DOHH2 (cell line): ENCODE measurements around the gene ULBP1.
A peak's percentile ranks its signal among the peaks of the same experiment; 100 is the strongest.
"Not testable (repeated sequence)": the region's sequence is repeated elsewhere in the genome, so short reads cannot be mapped to it uniquely, and the experiment has no call there.

Source experiments
- H3F3A ChIP-seq: fragments of 200-600 bp; sonication (generic), shearing (Covaris generic); 2 replicates; pipeline ENCODE4 v1.6.0; 2016; ENCODE audit warnings: antibody characterized with exemption, mild to moderate bottlenecking; ENCODE audit not compliant: control insufficient read depth, insufficient read depth
- H3K27ac ChIP-seq: fragments of 200-600 bp; sonication (generic); 2 replicates; pipeline ENCODE4 v1.5.1; 2014; ENCODE audit warnings: low read depth, mild to moderate bottlenecking, low read length, moderate library complexity
- H3K27me3 ChIP-seq: fragments of 200-600 bp; sonication (generic); 2 replicates; pipeline ENCODE4 v1.6.1; 2014; ENCODE audit warnings: mild to moderate bottlenecking, low read length, mixed read lengths; ENCODE audit not compliant: control insufficient read depth
- H3K36me3 ChIP-seq: fragments of 200-600 bp; sonication (generic); 2 replicates; pipeline ENCODE4 v1.6.1; 2014; ENCODE audit warnings: mild to moderate bottlenecking, low read length, moderate library complexity, mixed read lengths; ENCODE audit not compliant: control insufficient read depth
- H3K4me1 ChIP-seq: fragments of 200-600 bp; sonication (generic); 2 replicates; pipeline ENCODE4 v1.6.1; 2014; ENCODE audit warnings: mild to moderate bottlenecking, low read length, mixed read lengths; ENCODE audit not compliant: control insufficient read depth
- H3K4me2 ChIP-seq: fragments of 200-600 bp; sonication (generic); 2 replicates; pipeline ENCODE4 v1.6.0; 2014; ENCODE audit warnings: mild to moderate bottlenecking, low read length, moderate library complexity
- H3K4me3 ChIP-seq: fragments of 200-600 bp; sonication (generic); 2 replicates; pipeline ENCODE4 v1.5.1; 2014; ENCODE audit warnings: mild to moderate bottlenecking, low read length, mixed read lengths
- H3K79me2 ChIP-seq: fragments of 200-600 bp; sonication (generic); 2 replicates; pipeline ENCODE4 v1.6.1; 2014; ENCODE audit warnings: mild to moderate bottlenecking, low read length, mixed read lengths; ENCODE audit not compliant: control insufficient read depth
- H3K9me2 ChIP-seq: fragments of 200-600 bp; sonication (generic); replicated peaks from 2 replicates; pipeline ENCODE4 v1.6.1; 2014; ENCODE audit warnings: mild to moderate bottlenecking, low read length, mixed read lengths; ENCODE audit not compliant: control insufficient read depth
- H3K9me3 ChIP-seq: fragments of 200-600 bp; sonication (generic); 2 replicates; pipeline ENCODE4 v1.6.1; 2014; ENCODE audit warnings: antibody characterized with exemption, low read length, mixed read lengths; ENCODE audit not compliant: control insufficient read depth, insufficient read depth
- H4K20me1 ChIP-seq: fragments of 200-600 bp; sonication (generic); 2 replicates; pipeline ENCODE4 v1.6.0; 2014; ENCODE audit warnings: low read depth, mild to moderate bottlenecking, antibody characterized with exemption, low read length, moderate library complexity; ENCODE audit not compliant: control insufficient read depth, insufficient read depth
- EZH2phosphoT487 ChIP-seq: fragments of 200-600 bp; sonication (generic); IDR thresholded peaks from 2 replicates; pipeline ENCODE4 v1.6.1; 2017; ENCODE audit warnings: borderline replicate concordance, mild to moderate bottlenecking, antibody characterized with exemption, low read length, moderate library complexity, mixed read lengths
- TF ChIP-seq, protein P1 (sequence below): fragments of 200-600 bp; sonication (generic); IDR thresholded peaks from one replicate; pipeline ENCODE4 v1.5.1; 2014; ENCODE audit warnings: antibody characterized with exemption, mild to moderate bottlenecking, low read depth, low read length; ENCODE audit not compliant: poor library complexity, severe bottlenecking

The ULBP1 gene

DNA sequence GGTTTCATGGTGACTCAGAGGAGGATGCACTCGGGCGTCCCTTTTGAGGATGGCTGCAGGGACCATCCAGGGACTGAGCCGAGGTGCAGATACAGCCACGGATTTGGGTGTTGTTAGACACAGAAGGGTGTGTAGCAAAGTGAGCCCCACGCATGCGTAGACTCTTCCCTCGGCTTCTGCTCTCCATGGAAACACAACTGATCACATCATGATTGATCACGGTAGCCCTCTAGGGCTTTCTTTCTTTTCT is 606 bp upstream of the ULBP1 start:
- TF ChIP-seq, protein P1, sequence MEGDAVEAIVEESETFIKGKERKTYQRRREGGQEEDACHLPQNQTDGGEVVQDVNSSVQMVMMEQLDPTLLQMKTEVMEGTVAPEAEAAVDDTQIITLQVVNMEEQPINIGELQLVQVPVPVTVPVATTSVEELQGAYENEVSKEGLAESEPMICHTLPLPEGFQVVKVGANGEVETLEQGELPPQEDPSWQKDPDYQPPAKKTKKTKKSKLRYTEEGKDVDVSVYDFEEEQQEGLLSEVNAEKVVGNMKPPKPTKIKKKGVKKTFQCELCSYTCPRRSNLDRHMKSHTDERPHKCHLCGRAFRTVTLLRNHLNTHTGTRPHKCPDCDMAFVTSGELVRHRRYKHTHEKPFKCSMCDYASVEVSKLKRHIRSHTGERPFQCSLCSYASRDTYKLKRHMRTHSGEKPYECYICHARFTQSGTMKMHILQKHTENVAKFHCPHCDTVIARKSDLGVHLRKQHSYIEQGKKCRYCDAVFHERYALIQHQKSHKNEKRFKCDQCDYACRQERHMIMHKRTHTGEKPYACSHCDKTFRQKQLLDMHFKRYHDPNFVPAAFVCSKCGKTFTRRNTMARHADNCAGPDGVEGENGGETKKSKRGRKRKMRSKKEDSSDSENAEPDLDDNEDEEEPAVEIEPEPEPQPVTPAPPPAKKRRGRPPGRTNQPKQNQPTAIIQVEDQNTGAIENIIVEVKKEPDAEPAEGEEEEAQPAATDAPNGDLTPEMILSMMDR, result no peak
- TF ChIP-seq EZH2phosphoT487, result no peak
- peaks cover 7% of the 10 kb centered on the region for H3K27me3 ChIP-seq

DNA sequence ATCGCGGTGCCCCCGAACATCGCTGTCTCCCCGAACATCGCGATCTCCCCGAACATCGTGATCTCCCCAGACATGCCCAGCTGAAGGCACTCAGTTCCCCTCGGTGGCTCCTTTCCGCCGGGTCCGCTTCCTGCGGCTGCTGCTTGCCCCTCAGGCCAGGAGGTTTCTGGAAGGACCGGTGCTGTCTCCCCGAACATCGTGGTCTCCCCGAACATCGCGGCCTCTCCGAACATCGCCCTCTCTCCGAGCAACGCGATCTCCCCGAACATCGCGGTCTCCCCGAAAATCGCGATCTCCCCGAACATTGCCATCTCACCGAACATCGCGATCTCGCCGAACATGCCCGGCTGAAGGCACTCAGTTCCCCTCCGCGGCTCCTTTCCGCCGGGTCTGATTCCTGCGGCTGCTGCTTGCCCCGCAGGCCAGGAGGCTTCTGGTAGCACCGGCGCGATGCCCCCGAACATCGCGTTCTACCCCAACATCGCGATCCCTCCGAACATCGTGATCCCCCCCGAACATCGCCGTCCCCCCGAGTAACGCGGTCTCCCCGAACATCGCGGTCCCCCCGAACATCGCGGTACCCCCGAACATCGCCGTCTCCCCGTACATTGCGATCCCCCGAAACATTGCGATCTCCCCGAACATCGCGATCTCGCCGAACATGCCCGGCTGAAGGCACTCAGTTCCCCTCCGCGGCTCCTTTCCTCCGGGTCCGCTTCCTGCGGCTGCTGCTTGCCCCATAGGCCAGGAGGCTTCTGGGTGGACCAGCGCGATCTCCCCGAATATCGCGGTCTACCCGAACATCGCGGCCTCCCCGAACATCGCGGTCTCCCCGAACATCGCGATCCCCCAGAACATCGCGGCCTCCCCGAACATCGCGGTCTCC is 808 bp downstream of the ULBP1 start:
- peak overlapping the region; percentile 52; the same call in 1 of the 2 replicates for H3K4me2 ChIP-seq
- no peak overlapping the region for H3K27ac ChIP-seq
- peaks cover 5% of the 10 kb centered on the region; the same call in 1 of the 2 replicates for H3K9me3 ChIP-seq
- H3K79me2 ChIP-seq, result no peaks in the 10 kb centered on the region
- H3K4me1 ChIP-seq, result 0 out of 2 replicates have a peak, but pooled peaks cover 4% of the 10 kb centered on the region
- TF ChIP-seq EZH2phosphoT487, result no peak
- TF ChIP-seq, protein P1, result no peak
- H3K9me2 ChIP-seq, result no peaks in the 10 kb centered on the region
- no peaks in the 10 kb centered on the region for H3F3A ChIP-seq
- H4K20me1 ChIP-seq, result no peaks in the 10 kb centered on the region
- no peaks in the 10 kb centered on the region for H3K36me3 ChIP-seq
- H3K27me3 ChIP-seq, result peaks cover 1% of the 10 kb centered on the region
- H3K4me3 ChIP-seq, result peak overlapping the region; percentile 61

More for the DNA sequence above, 606 bp upstream of the ULBP1 start:
- Histone ChIP-seq H3K4me3 (peak overlapping the region; percentile 61), H4K20me1 (no peaks in the 10 kb centered on the region), H3F3A (no peaks in the 10 kb centered on the region), H3K4me1 (0 out of 2 replicates have a peak, but pooled peaks cover 4% of the 10 kb centered on the region), H3K9me2 (no peaks in the 10 kb centered on the region), H3K79me2 (no peaks in the 10 kb centered on the region), H3K36me3 (no peaks in the 10 kb centered on the region), H3K4me2 (peak overlapping the region; percentile 52), H3K9me3 (peaks cover 5% of the 10 kb centered on the region; the same call in 1 of the 2 replicates), H3K27ac (no peak overlapping the region)

DNA sequence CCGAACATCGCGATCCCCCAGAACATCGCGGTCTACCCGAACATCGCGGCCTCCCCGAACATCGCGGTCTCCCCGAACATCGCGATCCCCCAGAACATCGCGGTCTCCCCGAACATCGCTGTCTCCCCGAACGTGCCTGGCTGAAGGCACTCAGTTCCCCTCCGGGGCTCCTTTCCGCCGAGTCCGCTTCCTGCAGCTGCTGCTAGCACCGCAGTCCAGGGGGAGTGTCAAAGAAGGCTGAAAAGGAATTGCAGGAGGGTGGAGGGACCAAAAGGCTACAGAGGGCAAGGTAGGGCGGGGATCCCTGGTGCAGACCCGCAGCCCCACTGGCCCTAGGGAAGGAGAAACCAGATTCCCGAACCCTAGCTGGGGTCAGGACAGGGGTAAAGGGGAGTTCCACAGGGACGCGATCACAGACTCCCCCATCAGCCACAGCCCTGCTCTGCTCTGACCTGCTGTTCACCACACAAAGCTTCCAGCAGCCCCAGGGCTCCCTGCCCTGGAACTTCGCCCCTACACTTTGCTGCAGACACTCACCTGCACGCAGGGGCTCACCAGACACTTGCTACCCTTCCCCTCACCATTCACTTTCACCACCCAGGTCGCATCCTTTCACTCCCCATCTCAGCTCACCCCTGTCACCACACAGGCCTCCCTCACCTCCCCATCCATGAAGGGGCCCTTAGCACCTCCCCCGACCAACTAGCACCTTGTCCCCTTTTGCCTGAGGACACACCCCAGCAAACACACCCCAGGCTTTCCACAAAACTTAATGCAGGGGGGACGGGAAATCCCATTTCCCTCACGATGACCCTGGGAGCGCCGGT is 1.7 kb downstream of the ULBP1 start:
- Histone ChIP-seq H3K4me2 (no peak overlapping the region), H3K79me2 (no peaks in the 10 kb centered on the region), H3K4me1 (0 out of 2 replicates have a peak, but pooled peaks cover 4% of the 10 kb centered on the region), H3K27me3 (peaks cover 4% of the 10 kb centered on the region), H4K20me1 (no peaks in the 10 kb centered on the region), H3K9me3 (peaks cover 5% of the 10 kb centered on the region; the same call in 1 of the 2 replicates), H3K36me3 (no peaks in the 10 kb centered on the region), H3K4me3 (no peak overlapping the region), H3K27ac (no peak overlapping the region), H3K9me2 (no peaks in the 10 kb centered on the region), H3F3A (no peaks in the 10 kb centered on the region)
- TF ChIP-seq, protein P1, result no peak
- no peak for TF ChIP-seq EZH2phosphoT487

DNA sequence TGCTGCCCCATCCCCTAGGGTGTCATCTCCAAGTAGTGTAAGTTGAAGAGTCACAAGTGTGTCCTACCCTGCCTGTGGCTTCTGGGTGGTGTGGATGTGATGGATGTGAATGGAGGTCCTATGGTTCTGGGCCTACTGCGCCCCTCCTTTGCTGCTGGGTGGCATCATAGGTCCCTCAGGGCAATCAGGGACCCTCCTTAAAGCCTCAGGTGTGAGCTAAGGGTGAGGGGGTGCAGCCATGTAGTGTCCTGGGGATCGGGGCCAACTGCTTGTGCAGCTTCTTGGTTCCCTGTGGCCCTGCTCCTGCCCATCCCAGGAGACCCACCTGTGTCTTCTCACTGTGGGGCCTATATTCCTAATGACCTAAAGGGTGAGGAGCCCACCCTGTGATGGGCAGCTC is 2.6 kb downstream of the ULBP1 start:
- H3K9me3 ChIP-seq, H3F3A ChIP-seq, H3K4me2 ChIP-seq, H4K20me1 ChIP-seq, H3K4me1 ChIP-seq, H3K4me3 ChIP-seq, H3K27ac ChIP-seq, H3K79me2 ChIP-seq, H3K27me3 ChIP-seq, H3K36me3 ChIP-seq, H3K9me2 ChIP-seq: not testable (repeated sequence)
